H9 (cell line): ENCODE results near the gene ATOH7. TPM values are rescaled to one million over a fixed set of nuclear protein-coding genes. Genes with fewer than 3 reads are reported as not detected.

Experiments used
- DNase-seq: peaks from one replicate; pipeline ENCODE4 v3.0.0-alpha.2; 2017
- H2AFZ ChIP-seq: one replicate; pipeline ENCODE4 v1.6.1; 2013; ENCODE audit warnings: mild to moderate bottlenecking, low read length, control low read depth, moderate library complexity
- H2AK5ac ChIP-seq: 2 replicates; pipeline ENCODE4 v1.6.1; 2013; ENCODE audit warnings: low read length, control low read depth, mixed read lengths; ENCODE audit not compliant: insufficient read length
- H2BK120ac ChIP-seq: one replicate; pipeline ENCODE4 v1.6.1; 2013; ENCODE audit warnings: low read depth, mild to moderate bottlenecking, low read length, control low read depth, inconsistent platforms; ENCODE audit not compliant: poor library complexity, severe bottlenecking
- H2BK12ac ChIP-seq: 2 replicates; pipeline ENCODE4 v1.6.1; 2013; ENCODE audit warnings: low read length, control low read depth, mixed read lengths, low read depth; ENCODE audit not compliant: insufficient read length
- H2BK15ac ChIP-seq: 2 replicates; pipeline ENCODE4 v1.6.1; 2013; ENCODE audit warnings: low read depth, low read length, control low read depth
- H2BK20ac ChIP-seq: one replicate; pipeline ENCODE4 v1.6.1; 2013; ENCODE audit warnings: low read depth, mild to moderate bottlenecking, low read length, control low read depth, inconsistent platforms; ENCODE audit not compliant: poor library complexity, severe bottlenecking
- H2BK5ac ChIP-seq: 2 replicates; pipeline ENCODE4 v1.6.1; 2013; ENCODE audit warnings: low read length, control low read depth, mixed read lengths; ENCODE audit not compliant: insufficient read length
- H3K14ac ChIP-seq: 2 replicates; pipeline ENCODE4 v1.6.1; 2013; ENCODE audit warnings: low read length, control low read depth; ENCODE audit not compliant: insufficient read depth
- H3K18ac ChIP-seq: 2 replicates; pipeline ENCODE4 v1.6.1; 2013; ENCODE audit warnings: low read depth, mild to moderate bottlenecking, mixed read lengths, low read length, control low read depth; ENCODE audit not compliant: insufficient read length
- H3K23ac ChIP-seq: 2 replicates; pipeline ENCODE4 v1.6.1; 2013; ENCODE audit warnings: low read length, control low read depth, mixed read lengths, low read depth; ENCODE audit not compliant: insufficient read length
- H3K23me2 ChIP-seq: 2 replicates; pipeline ENCODE4 v1.6.1; 2013; ENCODE audit warnings: low read depth, mild to moderate bottlenecking, mixed read lengths, low read length, control low read depth; ENCODE audit not compliant: insufficient read length, poor library complexity, severe bottlenecking
- H3K27ac ChIP-seq: 2 replicates; pipeline ENCODE4 v1.5.1; 2013; ENCODE audit warnings: low read length, control low read depth, mixed read lengths, low read depth; ENCODE audit not compliant: insufficient read length
- H3K27me3 ChIP-seq: 2 replicates; pipeline ENCODE4 v1.6.1; 2013; ENCODE audit warnings: low read length, control low read depth, inconsistent platforms; ENCODE audit not compliant: insufficient read depth
- H3K4ac ChIP-seq: 2 replicates; pipeline ENCODE4 v1.6.1; 2013; ENCODE audit warnings: low read depth, mild to moderate bottlenecking, control low read depth, inconsistent platforms, low read length, moderate library complexity
- H3K4me1 ChIP-seq: 2 replicates; pipeline ENCODE4 v1.6.1; 2013; ENCODE audit warnings: low read length, control low read depth, inconsistent platforms; ENCODE audit not compliant: insufficient read depth
- H3K4me2 ChIP-seq: 2 replicates; pipeline ENCODE4 v1.6.1; 2013; ENCODE audit warnings: low read length, control low read depth, mixed read lengths; ENCODE audit not compliant: insufficient read length, insufficient read depth
- H3K56ac ChIP-seq: 2 replicates; pipeline ENCODE4 v1.6.1; 2013; ENCODE audit warnings: low read depth, mild to moderate bottlenecking, mixed read lengths, low read length, control low read depth; ENCODE audit not compliant: insufficient read length
- H3K79me1 ChIP-seq: 2 replicates; pipeline ENCODE4 v1.6.1; 2013; ENCODE audit warnings: low read depth, mild to moderate bottlenecking, moderate library complexity, low read length, control low read depth, inconsistent platforms; ENCODE audit not compliant: insufficient read depth, poor library complexity, severe bottlenecking
- H3K79me2 ChIP-seq: 2 replicates; pipeline ENCODE4 v1.6.1; 2013; ENCODE audit warnings: low read length, control low read depth, inconsistent platforms; ENCODE audit not compliant: insufficient read depth
- H3K9ac ChIP-seq: 2 replicates; pipeline ENCODE4 v1.6.1; 2013; ENCODE audit warnings: low read length, control low read depth, mixed read lengths; ENCODE audit not compliant: insufficient read length; ENCODE audit errors: extremely low read depth
- H3K9me3 ChIP-seq: one replicate; pipeline ENCODE4 v1.6.1; 2013; ENCODE audit warnings: low read depth, low read length, inconsistent platforms; ENCODE audit not compliant: control insufficient read depth
- H3T11ph ChIP-seq: one replicate; pipeline ENCODE4 v1.6.1; 2013; ENCODE audit warnings: mild to moderate bottlenecking, low read length, control low read depth, inconsistent platforms
- H4K20me1 ChIP-seq: one replicate; pipeline ENCODE4 v1.6.1; 2013; ENCODE audit not compliant: control insufficient read depth, insufficient read length, insufficient read depth
- H4K5ac ChIP-seq: 2 replicates; pipeline ENCODE4 v1.6.1; 2013; ENCODE audit warnings: low read depth, mild to moderate bottlenecking, mixed read lengths, low read length, control low read depth; ENCODE audit not compliant: insufficient read length
- H4K8ac ChIP-seq: replicated peaks from 2 replicates; pipeline ENCODE4 v1.6.1; 2013; ENCODE audit warnings: low read length, control low read depth, mixed read lengths, low read depth; ENCODE audit not compliant: insufficient read length
- H4K91ac ChIP-seq: 2 replicates; pipeline ENCODE4 v1.6.1; 2013; ENCODE audit warnings: low read depth, mild to moderate bottlenecking, moderate library complexity, mixed read lengths, low read length, control low read depth; ENCODE audit not compliant: insufficient read length
- H3K27ac Mint-ChIP-seq, 3 experiments: 2 replicates in 2 of 3; 3 replicates in 1 of 3; pipeline ENCODE4 v1.8.0; 2020 to 2021; ENCODE audit warnings: mixed read lengths in 3 of 3, mild to moderate bottlenecking in 1 of 3, moderate library complexity in 1 of 3
- H3K27me3 Mint-ChIP-seq: 2 replicates; pipeline ENCODE4 v1.8.0; 2021; ENCODE audit warnings: low read depth, mild to moderate bottlenecking, moderate library complexity, mixed read lengths
- H3K36me3 Mint-ChIP-seq, 3 experiments: 2 replicates in 2 of 3; 3 replicates in 1 of 3; pipeline ENCODE4 v1.8.0; 2020 to 2021; ENCODE audit warnings: low read depth in 3 of 3, mixed read lengths in 3 of 3; ENCODE audit not compliant: insufficient read depth in 1 of 3
- H3K4me1 Mint-ChIP-seq, 2 experiments: 2 replicates each; pipeline ENCODE4 v1.8.0; 2020; ENCODE audit warnings: mixed read lengths in 2 of 2
- H3K4me3 Mint-ChIP-seq, 2 experiments: 2 replicates in 1 of 2; 3 replicates in 1 of 2; pipeline ENCODE4 v1.8.0; 2020 to 2021; ENCODE audit warnings: mild to moderate bottlenecking in 2 of 2, mixed read lengths in 2 of 2, moderate library complexity in 1 of 2
- H3K9me3 Mint-ChIP-seq, 2 experiments: 2 replicates in 1 of 2; 3 replicates in 1 of 2; pipeline ENCODE4 v1.8.0; 2020; ENCODE audit warnings: mild to moderate bottlenecking in 2 of 2, mixed read lengths in 2 of 2, moderate library complexity in 1 of 2
- WGBS: extraction: QIAGEN DNeasy Blood & Tissue Kit; methylation state at CpG from one replicate; pipeline ENCODE4 v1.1.7; 2013; ENCODE audit warnings: missing lambda C conversion rate, low lambda C conversion rate, mixed read lengths; ENCODE audit not compliant: insufficient read length; ENCODE audit errors: extremely low coverage; 5-methylcytosine and 5-hydroxymethylcytosine counted together
- total RNA-seq: library from RNA; stranded (reverse); gene quantifications from 2 replicates; pipeline ENCODE4 v1.2.1, GENCODE V29; 2021
- TF ChIP-seq, protein P1 (sequence below): fragments of 200-600 bp; sonication (generic); conservative IDR thresholded peaks from 3 replicates; pipeline ENCODE4 v1.8.0; 2021; ENCODE audit warnings: antibody characterized with exemption, mild to moderate bottlenecking

The ATOH7 gene
- total RNA-seq, 1 experiment from 2014 or later, result 0.20 TPM

DNA sequence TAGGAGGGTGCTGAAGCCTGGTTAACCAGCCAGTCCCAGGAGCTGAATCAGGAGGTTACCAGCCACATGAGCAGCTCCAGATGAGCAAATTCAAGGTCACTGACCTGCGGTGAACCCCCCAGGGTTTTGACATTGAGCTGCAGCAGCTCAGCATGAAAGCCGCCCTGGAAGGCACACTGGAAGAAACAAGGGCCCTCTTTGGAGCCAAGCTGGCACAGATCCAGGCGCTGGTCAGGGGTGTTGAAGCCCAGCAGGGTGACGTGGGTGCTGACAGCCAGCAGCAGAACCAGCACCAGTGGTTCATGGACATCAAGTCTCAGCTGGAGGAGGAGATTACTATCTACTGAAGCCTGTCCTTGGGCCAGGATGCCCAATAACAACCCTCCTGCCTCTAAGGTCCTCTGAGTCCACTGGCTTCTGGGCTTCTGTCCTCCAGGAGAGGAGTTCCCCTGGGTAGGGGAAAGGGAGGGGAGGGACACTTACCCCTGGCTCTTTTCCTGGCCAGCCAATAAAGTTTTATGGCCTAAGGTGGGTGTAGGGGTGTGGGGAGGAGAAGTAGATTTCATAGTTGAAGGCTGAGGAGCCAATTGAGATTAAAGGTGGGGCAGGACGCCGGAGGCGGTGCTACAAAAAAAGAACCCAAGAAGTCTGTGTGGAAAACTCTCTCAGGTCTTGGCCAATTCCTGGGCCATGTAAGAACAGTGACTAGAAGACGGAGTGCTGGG is 29.4 kb upstream of the ATOH7 start:
- WGBS, result no CpG with 5 or more reads among the region's 8 CpGs
- Mint-ChIP-seq H3K4me1 (no peaks in the 10 kb centered on the region), H3K4me3 (no peak overlapping the region), H3K36me3 (peaks cover 0 to 5% (median 4%) of the 10 kb centered on the region in 3 experiments; a peak in 3 of 7 replicates), H3K27ac (no peak overlapping the region), H3K27me3 (peaks cover 5% of the 10 kb centered on the region), H3K9me3 (peaks cover 9 to 10% of the 10 kb centered on the region in 2 experiments; a peak in 4 of 5 replicates)
- Histone ChIP-seq H4K20me1 (no peaks in the 10 kb centered on the region), H3K4me2 (no peak overlapping the region), H4K5ac (no peak overlapping the region), H3K56ac (no peak overlapping the region), H3K79me2 (no peaks in the 10 kb centered on the region), H3K27ac (no peak overlapping the region), H2BK5ac (no peak overlapping the region), H3K27me3 (no peaks in the 10 kb centered on the region), H4K91ac (no peak overlapping the region), H3K14ac (no peak overlapping the region), H2AFZ (no peak overlapping the region), H4K8ac (no peak overlapping the region), H3K4me1 (no peaks in the 10 kb centered on the region), H3K9ac (no peak overlapping the region), H2BK120ac (no peak overlapping the region), H3K23ac (no peak overlapping the region), H3T11ph (no peak overlapping the region), H3K23me2 (no peaks in the 10 kb centered on the region), H3K18ac (no peak overlapping the region), H2BK20ac (no peak overlapping the region), H2BK15ac (no peak overlapping the region), H2AK5ac (no peak overlapping the region), H3K4ac (no peak overlapping the region), H3K9me3 (no peaks in the 10 kb centered on the region), H2BK12ac (no peak overlapping the region), H3K79me1 (no peaks in the 10 kb centered on the region)
- TF ChIP-seq, protein P1, sequence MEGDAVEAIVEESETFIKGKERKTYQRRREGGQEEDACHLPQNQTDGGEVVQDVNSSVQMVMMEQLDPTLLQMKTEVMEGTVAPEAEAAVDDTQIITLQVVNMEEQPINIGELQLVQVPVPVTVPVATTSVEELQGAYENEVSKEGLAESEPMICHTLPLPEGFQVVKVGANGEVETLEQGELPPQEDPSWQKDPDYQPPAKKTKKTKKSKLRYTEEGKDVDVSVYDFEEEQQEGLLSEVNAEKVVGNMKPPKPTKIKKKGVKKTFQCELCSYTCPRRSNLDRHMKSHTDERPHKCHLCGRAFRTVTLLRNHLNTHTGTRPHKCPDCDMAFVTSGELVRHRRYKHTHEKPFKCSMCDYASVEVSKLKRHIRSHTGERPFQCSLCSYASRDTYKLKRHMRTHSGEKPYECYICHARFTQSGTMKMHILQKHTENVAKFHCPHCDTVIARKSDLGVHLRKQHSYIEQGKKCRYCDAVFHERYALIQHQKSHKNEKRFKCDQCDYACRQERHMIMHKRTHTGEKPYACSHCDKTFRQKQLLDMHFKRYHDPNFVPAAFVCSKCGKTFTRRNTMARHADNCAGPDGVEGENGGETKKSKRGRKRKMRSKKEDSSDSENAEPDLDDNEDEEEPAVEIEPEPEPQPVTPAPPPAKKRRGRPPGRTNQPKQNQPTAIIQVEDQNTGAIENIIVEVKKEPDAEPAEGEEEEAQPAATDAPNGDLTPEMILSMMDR, result no peak
- no peak for DNase-seq
